NCI-H146 (cell line): ENCODE results near the gene FAM162A.
"Not testable (repeated sequence)": the region's sequence is repeated elsewhere in the genome, so short reads cannot be mapped to it uniquely, and the experiment has no call there.

Experiments used
- DNase-seq: peaks from one replicate; lab custom pipeline; 2025; lab: John Stamatoyannopoulos, UW

FAM162A gene, protein sequence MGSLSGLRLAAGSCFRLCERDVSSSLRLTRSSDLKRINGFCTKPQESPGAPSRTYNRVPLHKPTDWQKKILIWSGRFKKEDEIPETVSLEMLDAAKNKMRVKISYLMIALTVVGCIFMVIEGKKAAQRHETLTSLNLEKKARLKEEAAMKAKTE

DNA sequence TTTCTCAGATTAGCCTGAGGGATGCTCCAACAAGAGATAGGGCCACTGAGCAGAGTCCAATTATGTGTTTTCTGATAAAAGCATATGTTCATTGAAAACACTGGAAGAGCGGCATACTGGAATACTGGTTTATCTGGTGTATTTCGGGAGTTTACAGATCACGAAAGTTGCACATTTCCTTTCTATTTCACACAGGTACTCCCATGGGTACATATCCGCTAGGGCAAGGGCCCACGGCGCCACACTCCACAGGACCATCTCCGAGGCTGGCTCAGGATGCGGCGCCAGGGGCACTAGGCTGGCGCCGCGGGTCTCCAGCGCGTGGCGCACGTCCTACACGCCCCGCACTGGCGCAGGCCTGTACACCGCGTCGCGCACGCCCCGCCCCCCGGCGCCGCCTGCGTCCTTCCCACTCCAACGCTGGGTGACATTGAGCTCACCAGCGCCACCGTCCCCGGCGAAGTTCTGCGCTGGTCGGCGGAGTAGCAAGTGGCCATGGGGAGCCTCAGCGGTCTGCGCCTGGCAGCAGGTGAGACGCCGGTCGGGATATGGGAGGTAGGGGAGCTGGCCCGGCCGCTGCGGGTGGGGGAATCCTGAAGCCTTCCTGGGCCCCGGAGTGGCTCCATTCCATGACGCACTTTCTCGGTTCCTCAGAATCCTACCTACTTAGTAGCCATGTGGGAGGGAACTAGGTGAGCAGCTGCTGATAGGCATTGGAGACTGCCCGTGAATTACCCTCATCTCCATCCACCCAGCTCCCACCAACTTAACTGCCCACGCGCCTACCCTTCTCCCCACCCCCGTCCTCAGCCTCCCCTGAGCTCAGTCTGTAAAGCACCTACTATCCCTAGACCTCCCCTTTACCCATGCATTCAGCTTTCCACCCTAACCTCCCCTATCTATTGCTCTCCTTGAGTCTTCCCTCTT, at the start of gene FAM162A:
TSS of gene FAM162A (plus strand) at position 412 of the 927 bp plus-strand sequence. CDS start at position 496, 84 bp downstream.
- peak; percentile 99 for DNase-seq

DNA sequence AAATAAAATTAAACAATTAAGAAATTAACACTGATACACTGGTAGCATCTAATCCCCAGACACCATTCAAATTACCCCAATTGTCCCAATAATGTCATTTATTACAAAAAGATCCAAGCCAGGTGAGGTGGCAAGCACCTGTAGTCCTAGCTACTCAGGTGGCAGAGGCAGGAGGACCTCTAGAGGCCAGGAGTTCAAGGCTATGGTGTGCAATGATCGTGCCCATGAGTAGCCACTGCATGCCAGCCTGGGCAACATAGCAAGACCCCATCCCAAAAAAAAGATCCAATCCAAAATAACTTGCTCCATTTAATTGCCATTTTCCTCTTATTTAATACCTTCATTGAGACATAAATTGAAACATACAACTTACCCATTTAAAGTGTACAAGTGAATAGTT, 41.2 kb upstream of the FAM162A start:
- DNase-seq, result no peak

DNA sequence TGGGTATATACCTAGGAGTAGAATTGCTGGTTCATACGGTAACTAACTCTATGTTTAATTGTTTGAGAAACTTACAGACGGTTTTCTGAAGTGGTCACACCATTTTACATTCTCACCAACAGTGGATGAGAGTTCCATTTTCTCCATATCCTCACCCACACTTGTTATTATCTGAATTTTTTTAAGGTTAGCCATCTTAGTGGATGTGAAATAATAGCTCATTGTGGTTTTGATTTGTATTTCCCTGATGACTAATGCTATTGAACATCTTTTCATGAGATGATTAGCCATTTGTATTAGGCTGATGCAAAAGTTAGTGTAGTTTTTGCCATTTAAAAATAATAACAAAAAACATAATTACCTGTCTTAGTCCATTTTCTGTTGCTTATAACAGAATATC, 40.3 kb upstream of the FAM162A start:
- no peak for DNase-seq

DNA sequence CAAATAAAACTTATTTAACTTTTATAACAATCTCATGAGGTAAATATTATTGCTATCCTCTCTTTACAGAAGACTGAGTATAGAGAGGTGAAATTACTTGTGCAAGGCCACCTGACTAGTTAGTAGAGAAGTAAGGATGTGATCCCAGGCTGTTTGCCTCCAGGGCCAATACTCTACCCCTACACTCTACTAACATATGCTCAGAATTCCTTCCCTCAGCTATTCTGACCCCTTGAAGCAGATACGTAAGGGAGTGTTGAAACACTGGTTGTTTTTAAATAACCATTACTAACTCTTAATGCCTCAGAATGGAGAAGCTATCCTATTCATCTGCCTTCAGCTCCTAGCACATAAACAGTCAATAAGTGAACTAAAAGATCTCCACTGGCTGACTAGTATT, 34.8 kb upstream of the FAM162A start:
- no peak for DNase-seq

DNA sequence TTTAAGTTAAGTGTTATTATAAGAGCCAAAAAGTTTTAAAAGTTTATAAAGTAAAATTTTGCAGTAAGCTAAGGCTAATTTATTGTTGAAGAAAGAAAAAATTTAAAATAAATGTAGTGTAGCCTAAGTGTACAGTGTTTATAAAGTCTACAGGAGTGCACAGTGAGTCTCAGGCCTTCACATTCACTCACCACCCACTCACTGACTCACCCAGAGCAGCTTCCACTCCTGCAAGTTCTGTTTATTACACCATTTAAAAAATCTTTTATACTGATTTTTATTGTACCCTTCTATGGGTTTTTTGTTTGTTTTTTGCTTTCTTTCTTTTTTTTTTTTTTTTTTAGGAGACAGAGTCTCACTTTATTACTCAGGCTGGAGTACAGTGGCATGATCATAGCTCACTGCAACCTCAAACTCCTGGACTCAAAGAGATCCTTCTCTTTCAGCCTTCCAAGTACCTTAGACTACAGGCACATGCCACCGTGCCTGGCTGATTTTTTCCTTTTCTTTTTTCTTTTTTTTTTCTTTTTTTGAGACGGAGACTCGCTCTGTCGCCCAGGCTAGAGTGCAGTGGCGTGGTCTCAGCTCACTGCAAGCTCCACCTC, 33.1 kb upstream of the FAM162A start:
- DNase-seq, result no peak

DNA sequence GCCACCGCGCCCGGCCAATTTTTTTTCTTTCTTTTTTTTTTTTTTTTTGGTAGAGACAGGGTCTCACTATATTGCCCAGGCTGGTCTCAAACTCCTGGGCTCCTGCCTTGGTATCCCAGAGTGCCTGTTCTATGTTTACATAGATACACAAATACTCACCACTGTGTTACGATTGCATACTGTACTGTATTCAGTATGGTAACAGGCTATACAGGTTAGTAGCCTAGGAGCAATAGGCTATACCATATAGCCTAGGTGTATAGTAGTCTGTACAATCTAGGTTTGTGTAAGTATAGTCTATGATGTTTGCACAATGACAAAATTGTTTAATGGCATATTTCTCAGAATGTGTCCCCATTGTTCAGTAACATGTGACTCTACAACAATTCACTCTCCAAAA, 32.4 kb upstream of the FAM162A start:
- no peak for DNase-seq

DNA sequence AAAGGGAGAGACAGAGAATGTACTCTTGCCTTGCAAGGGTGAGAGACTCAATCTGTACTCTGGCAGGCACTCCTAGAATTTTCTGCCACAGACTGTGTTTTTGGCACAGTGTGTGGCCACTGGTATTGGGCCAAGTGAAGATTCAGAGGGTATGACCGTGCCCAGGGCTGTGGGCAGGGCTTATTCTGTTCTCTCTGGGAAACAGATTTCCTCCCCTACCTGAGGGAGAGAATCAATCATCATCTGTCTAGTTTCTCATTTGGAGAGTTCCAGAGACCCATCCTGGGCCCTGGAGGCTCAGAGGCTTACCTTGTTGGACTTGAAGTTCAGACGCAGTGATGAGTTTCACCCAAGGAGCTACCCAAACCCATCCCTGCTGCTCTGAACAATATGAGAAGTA, 30.8 kb upstream of the FAM162A start:
- DNase-seq, result no peak

DNA sequence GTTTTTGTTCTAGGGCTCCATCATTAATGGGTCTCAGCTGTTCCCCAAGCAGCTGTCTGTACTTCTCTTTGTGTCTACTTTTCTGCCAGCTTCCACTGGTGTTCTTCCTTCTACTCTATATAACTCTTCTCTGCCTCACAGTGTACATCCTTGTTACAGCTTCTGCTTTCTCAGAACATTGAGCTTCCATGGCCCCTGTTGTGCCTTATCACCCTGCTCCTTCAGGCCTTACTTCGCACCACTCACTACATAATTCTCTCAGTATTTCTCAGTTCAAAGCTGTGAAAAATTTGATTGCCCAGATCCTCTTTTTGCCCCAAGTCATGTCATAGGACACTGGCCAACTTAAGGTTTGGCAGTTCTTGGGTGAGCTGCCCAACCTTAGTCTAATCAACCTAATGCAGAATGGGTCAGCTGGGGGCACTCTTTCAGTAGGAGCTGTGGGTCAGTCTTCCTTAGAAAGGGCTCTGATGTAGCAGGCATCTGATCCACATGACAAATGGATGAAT, 30.0 kb upstream of the FAM162A start:
- no peak for DNase-seq

DNA sequence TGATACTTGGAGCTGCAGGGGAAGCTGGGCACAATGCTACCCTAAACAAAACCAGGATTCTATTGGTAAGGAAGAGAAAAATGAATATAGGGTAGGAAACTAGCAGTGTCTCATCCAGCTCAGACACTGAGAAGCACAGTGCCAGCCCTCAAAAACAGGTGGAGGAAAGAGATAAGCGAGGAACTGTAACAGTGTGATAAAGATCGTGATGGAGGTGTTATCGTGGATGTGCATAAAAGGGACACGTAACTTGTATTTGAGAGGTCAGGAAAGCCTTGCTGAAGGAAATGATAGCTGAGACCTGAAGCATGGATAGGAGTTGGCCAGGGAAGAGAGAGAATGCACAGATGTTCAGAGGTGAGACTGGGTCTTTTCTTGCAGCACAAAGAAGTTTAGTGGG, 28.4 kb upstream of the FAM162A start:
- DNase-seq, result no peak

DNA sequence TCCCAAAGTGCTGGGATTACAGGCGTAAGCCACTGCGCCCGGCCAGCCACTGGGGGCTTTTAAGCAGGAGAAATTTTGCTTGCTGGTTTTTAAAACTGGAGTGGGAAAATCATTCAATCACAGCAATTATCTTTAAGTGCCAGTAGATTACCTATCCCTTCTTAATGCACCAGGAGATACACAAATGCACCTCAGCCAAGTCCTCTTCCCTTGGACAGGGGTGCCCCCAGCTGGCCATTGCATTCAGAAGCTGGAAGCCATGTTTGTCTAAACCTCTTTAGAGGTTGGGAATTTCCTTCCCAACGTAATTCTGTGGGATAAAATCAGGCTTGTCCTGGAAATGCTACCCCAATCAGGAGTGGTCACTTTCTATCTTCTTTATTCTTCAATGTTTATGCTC, 27.6 kb upstream of the FAM162A start:
- peak; percentile 48 for DNase-seq

DNA sequence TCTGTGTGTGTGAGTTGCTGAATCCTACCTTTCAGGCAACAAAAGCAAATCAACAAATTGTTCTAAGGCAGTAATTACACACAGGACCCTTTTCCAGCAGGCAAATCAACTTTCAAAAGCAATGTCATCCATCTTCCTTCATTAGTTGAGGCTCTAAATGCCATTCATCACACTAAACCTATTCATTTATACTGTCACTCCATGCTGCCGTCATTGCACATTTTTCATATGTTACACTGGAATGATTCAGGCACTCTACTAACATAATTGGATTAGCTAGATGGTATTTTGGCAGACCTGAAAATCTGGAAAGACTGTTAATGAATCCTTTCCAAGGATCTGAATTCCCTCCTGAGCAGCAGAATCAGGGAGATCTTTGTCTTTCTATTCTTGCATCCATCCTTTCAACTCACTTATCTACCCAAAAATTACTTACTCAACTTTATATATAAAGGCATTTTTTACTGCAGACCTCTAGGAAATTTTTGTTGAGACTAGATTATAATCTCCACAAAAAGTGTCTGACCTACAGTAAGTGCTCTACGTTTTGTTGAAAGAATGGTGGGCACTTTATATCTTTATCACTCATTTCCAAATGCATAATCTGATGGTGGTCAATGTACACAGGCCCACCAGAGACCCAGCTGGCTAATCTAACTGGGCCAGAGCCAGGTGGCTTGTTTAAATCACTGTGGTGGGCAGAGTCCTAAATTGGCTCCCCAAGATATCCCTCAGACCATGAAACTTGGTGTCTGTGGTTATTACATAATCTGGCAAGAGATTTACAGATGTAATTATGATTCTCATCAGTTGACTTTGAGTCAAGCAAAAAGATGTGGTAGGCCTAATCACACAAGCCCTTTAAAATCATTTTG, 25.9 kb upstream of the FAM162A start:
- no peak for DNase-seq

DNA sequence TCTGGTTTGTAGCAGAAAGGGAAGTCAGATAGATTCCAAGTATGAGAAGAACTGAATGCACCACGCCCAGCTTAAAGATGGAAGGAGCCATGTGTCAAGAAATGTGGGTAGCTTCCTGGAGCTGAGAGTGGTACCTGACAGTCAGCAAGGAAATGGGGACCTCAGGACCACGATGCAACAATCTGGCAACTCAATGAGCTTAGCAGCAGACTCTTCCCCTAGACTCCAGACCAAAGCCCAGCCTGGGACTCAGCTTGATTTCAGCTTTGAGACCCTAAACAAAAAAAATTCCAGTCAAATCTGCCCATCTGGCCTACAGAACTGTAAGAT, 25.3 kb upstream of the FAM162A start:
- no peak for DNase-seq

DNA sequence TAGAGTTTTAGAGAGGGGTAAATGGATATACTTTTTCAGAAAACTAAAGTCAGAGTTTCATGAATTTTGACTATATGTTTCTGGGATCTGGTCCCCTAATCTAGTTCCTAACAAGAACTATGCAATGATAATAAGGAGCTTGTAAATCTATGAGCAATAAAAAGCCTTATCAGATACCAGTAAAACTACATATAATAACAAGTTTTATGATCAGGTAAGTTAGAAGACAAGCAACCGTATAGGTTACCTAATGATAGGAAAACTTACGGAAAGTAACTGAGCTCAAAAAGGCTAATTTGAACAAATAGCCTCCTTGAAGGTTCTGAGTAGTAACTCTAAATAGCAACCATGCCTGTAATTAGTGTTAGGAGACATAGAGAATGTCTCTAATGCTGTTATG, 22.0 kb upstream of the FAM162A start:
- no peak for DNase-seq

DNA sequence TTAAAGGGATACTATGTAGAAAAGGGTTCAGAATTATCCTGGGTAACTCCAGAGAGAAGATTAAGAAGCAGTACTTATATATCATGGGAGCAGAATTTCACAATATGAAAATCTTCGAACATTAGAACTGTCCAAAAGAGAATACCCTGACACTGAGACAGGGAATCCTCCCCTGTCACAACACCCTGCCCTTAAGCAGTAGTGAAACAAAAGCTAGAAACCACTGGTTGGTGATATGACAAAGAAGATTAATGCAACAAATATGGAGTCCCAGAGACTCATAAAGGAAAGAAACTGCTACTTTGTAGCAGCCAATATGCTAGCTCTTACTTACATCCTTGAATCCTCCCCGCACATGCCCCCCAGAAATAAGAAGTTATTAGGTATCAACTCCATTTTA, 19.5 kb upstream of the FAM162A start:
- DNase-seq, result no peak

DNA sequence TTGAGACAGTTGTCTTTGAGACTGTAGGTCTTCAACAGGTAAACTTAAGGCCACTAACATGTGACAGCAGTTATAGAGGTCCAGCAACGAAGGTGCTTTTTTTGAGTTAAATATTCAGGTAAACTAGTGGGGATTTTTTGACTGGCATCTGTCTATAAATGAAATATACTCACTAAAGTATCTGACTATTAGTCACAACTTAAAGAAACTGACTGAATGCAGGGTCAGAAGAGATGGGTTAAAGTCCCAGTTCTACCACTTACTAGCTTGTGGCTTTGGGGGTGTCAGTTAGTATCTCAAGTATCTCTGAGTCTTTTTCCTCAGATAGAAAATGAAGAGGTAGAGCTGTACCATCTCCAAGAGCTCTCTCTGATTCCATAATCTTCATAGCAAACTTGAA, 18.9 kb upstream of the FAM162A start:
- DNase-seq, result no peak

DNA sequence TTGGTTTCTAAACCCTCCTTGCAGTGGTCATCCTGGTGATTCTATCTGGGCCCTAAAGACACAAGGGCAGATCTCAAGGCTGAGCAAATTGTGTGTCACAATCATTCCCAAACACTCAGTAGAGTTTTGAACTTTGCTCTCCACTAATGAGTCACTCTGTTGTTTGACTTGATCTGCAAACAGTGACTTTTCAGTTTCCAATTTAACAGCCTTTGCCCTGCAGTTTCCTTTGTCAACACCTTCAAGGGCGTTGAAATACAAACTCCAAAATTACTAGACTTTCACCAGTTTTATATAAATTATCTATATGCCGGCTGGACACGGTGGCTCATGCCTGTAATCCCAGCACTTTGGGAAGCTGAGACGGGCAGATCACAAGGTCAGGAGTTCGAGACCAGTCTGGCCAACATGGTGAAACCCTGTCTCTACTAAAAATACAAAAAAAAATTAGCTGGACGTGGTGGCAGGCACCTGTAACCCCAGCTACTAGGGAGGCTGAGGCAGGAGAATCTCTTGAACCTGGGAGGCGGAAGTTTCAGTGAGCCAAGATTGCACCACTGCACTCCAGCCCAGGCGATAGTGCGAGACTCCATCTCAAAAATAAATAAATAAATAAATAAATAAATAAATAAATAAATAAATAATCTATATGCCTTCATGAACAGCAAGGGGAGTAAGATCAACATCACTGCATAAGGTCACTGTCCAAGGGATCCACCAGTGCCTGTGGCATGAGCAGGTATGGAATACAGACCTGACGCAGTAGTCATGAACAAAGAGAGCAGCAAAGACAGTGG, 18.2 kb upstream of the FAM162A start:
- DNase-seq, result not testable (repeated sequence)

DNA sequence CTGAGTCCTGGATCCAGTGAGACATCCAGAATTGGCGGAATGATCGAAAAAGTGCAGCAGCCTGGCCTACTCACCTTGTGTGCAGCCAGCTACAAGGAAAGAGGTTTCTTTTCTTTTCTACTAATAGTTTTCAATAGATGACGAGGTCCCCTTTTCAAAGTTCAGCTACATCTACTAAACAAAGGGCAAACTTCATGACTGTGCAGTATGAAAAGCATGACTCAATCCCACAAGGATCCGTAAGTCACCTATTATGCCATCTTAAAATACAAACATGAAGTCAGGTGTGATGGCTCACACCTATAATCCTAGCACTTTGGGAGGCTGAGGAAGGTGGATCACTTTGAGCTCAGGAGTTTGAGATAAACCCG, 17.6 kb upstream of the FAM162A start:
- DNase-seq, result no peak

DNA sequence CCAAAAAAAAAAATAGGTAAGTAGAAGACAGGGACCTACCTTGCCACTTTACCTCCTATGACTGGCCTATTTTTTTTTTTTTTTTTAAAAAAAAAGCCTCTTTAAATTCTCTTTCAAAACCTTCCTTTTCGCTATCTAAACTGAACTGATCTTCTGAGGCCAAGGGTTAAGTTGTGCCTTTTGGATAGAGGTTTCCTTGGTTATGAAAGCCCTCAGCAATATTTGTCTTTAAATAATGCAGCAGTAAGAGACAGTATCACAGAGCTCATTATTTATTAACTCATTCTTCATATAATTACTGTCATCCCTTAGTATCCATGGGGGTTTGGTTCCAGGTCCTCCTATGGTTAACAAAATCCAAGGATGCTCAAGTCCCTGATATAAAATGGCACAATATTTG, 9.9 kb upstream of the FAM162A start:
- no peak for DNase-seq

DNA sequence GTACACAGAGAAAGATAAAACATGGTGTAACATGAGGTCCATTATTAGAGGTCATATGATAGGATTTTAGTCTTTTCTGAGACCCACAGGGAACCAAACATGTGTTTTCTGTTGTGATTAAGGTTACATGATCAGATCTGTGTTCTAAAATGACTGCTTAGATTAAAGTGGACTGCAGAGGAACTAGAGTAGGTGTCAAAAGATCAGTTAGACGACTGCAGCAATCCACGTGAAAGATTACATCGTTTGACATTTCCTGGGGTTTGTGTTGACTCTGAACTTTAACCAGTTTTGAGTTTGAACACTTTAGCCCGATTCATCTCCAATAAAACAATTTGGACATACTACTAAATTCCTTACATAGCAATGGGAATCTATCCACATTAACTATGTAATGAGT, 6.0 kb upstream of the FAM162A start:
- DNase-seq, result no peak

DNA sequence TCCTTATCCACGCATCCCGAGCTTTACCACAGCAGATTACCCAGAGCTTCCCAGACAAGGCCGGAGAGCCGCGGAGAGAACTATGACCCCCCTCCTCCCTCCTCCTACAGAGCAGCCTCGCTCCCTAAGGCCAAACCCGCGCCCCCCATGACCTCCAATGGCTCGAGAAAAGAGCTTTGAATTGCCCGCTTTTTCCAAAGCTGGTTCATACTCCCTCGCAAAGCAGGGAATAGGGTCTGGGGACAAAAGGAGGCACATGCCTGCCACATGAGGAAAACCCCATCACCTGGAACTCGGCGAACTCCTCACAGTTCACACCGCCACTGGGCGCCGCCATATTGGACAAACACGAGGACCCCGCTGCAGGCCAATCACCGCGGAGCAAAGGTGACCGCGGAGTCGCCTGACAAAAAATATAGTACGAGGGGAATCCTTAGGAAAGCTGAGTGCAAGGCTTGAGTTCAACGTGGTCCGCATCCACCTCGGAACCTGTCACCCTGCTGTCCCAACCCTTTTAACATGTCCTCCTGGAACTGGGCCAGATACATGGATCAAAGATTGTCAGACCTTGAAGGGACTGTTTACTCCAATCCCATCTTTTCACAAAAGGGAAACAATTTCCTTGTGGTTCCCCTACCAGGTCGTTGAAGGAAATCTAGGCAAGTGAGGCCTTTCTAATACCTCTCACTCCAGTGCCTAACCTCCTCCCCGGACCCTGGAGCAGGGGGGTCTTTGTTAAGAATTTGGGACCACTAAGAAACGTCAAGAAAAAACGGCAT, 905 bp upstream of the FAM162A start, which contains the start of gene MIX23:
TSS of gene MIX23 (minus strand) at position 344 of the 779 bp plus-strand sequence. CDS start at position 337, 7 bp downstream.
- peak; percentile 95 for DNase-seq
